Activated CD4-positive, alpha-beta memory T cell treated with anti-CD3 and anti-CD28 coated beads for 36 hours (primary cell): Measurements from ENCODE around the gene IGIP. TPM values are rescaled to one million over a fixed set of nuclear protein-coding genes. Genes with fewer than 3 reads are reported as not detected.

Experiments
- CTCF ChIA-PET: fragments of 350-600 bp; sonication (Branson Sonifier 250); formaldehyde crosslinking; loops from one replicate; lab custom pipeline; 2021; ENCODE audit warnings: antibody characterized with exemption, inconsistent platforms; lab: Charles Lee
- POLR2A ChIA-PET: fragments of 350-600 bp; sonication (Branson Sonifier 250); formaldehyde crosslinking; loops from one replicate; lab custom pipeline; 2021; ENCODE audit warnings: antibody characterized with exemption; lab: Charles Lee
- DNase-seq: peaks from one replicate; pipeline ENCODE4 v3.0.0-alpha.2; 2020
- H3K27ac Mint-ChIP-seq: one replicate; pipeline ENCODE4 v1.8.0; 2021; ENCODE audit warnings: mixed read lengths
- H3K27me3 Mint-ChIP-seq: one replicate; pipeline ENCODE4 v1.8.0; 2021; ENCODE audit warnings: mixed read lengths
- H3K36me3 Mint-ChIP-seq: one replicate; pipeline ENCODE4 v1.8.0; 2021; ENCODE audit warnings: mixed read lengths
- H3K4me1 Mint-ChIP-seq: one replicate; pipeline ENCODE4 v1.8.0; 2021; ENCODE audit warnings: low read depth, mixed read lengths
- H3K4me3 Mint-ChIP-seq: one replicate; pipeline ENCODE4 v1.8.0; 2021; ENCODE audit warnings: mild to moderate bottlenecking, mixed read lengths
- H3K9me3 Mint-ChIP-seq: one replicate; pipeline ENCODE4 v1.8.0; 2021; ENCODE audit warnings: mixed read lengths
- intact Hi-C: fragments of 100-400 bp; cut with micrococcal nuclease; formaldehyde crosslinking; loops from one replicate; pipeline ENCODE4 v1.15.1; 2023
- total RNA-seq, 2 experiments: library from RNA; stranded (reverse); gene quantifications; one replicate each; pipeline ENCODE4 v1.2.3, GENCODE V29; 2021

Gene IGIP
- total RNA-seq, 2 experiments from 2014 or later, result 2.2 to 2.3 TPM

DNA sequence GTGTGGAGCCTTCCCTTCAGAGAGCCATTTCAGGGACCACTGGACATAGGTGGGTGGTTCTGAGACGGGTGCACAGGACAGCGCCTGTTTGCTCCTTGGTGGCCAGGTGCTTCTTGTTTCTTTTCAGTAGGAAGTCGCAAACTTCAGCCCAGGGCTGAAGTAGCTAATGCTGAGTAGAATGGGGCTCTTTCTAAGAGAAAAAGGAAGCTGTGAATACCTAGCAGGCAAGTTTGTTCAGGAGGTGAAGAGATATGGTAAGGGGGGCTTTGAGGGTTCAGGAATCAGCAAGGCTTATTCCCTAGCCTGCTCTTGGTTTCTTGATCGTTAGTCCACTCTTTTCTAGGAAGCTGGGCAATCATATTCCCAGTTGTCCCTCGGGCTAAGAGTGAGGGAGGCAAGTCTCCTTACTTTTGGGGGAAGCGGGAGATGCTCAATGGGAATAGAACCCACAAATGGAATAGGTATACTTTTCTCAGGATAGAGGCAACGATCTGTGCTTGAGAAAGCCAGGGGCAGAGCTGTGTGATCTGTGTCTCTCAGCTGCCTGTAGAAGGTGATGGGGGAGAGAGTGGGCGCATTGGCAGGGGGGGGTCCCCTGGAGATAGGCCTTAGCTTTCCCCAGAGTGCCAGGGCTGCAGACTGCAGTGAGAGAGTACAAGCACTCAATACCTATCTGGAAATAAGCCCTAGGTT lies 13.7 kb upstream of the IGIP start:
- CTCF ChIA-PET, result interaction anchor here (0.6 to 8.1 kb wide), 4 partner anchors 32 to 99 kb away, joined by 3 to 112 read pairs (median 4); no protein-coding TSS in a partner anchor
- no peak overlapping the region for H3K27ac Mint-ChIP-seq
- H3K4me3 Mint-ChIP-seq, result peak overlapping the region; percentile 83
- no peak for DNase-seq
- no peaks in the 10 kb centered on the region for H3K27me3 Mint-ChIP-seq
- H3K36me3 Mint-ChIP-seq, result peaks cover 8% of the 10 kb centered on the region
- intact Hi-C loops, result no loop called here
- POLR2A ChIA-PET, result no interaction called here
- H3K9me3 Mint-ChIP-seq, result no peaks in the 10 kb centered on the region
- H3K4me1 Mint-ChIP-seq, result peaks cover 58% of the 10 kb centered on the region

DNA sequence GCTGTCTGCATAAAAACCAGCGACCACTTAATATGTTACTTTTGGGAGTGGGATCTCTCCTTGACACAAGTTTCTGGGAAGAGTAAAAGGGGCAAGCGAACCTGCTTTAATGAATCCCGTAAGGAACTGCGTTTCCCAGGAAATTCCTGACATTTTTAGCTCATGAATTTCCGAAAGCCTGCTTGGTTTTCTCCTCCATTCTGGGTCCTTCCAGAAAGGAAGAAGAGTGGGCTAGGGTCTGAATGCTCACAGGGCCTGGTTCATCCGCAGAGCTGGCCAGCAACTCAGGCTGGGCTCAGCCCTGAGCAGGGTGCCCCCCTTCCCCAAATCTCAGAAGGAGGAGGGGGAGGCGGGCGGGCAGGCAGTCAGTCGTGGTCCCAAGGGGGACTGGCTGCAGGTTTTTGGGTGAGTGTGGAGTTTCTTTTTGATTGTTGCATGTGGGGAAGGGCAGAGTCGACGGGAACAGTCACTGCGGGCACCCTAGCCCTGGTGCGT lies 13.0 kb upstream of the IGIP start:
- Mint-ChIP-seq H3K27me3 (no peaks in the 10 kb centered on the region), H3K4me1 (peaks cover 62% of the 10 kb centered on the region), H3K36me3 (peaks cover 8% of the 10 kb centered on the region), H3K9me3 (no peaks in the 10 kb centered on the region), H3K4me3 (peak overlapping the region; percentile 83), H3K27ac (peak overlapping the region; percentile 89)
- ChIA-PET CTCF (interaction anchor here (0.6 to 8.1 kb wide), 5 partner anchors 11 to 100 kb away, joined by 3 to 112 read pairs (median 4); no protein-coding TSS in a partner anchor), POLR2A (no interaction called here)
- DNase-seq, result no peak
- intact Hi-C loops, result no loop called here

DNA sequence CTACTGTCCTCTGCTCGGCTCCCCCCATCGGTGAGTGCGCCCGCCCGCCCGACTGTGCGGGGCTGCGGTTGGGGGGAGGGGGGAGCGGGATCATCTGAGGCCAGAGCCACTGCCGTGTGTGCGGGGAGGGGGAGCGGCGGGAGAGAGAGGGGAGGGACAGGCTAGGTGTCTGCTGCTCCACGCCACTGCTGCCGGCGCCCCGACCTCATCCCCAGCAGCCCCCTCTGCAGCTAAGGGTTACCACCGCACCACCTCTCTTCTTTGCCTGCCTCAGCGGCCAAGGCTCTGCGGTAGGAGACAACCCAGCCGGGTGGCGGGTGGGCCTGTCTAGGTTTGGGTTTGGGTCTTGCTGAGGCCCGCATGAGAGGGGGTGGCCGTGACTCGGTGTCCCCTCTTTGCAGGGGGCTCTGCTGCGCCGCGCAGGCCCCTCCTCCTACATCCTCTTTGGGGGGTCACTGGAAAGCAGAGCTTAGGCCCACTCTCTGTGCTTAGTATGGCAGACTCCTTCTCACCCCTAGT lies 12.5 kb upstream of the IGIP start:
- peak; percentile 43 for DNase-seq
- intact Hi-C loops, result no loop called here
- Mint-ChIP-seq H3K27me3 (no peaks in the 10 kb centered on the region), H3K4me3 (peak overlapping the region; percentile 83), H3K9me3 (no peaks in the 10 kb centered on the region), H3K36me3 (peaks cover 8% of the 10 kb centered on the region), H3K4me1 (peaks cover 66% of the 10 kb centered on the region), H3K27ac (peak overlapping the region; percentile 89)
- POLR2A ChIA-PET, result interaction anchor here (0.9 kb wide), 1 partner anchor 40 kb away, joined by 3 read pairs; no protein-coding TSS in a partner anchor
- CTCF ChIA-PET, result interaction anchor here (1.2 to 8.1 kb wide), 3 partner anchors 11 to 39 kb away, joined by 4 to 112 read pairs (median 8); no protein-coding TSS in a partner anchor

DNA sequence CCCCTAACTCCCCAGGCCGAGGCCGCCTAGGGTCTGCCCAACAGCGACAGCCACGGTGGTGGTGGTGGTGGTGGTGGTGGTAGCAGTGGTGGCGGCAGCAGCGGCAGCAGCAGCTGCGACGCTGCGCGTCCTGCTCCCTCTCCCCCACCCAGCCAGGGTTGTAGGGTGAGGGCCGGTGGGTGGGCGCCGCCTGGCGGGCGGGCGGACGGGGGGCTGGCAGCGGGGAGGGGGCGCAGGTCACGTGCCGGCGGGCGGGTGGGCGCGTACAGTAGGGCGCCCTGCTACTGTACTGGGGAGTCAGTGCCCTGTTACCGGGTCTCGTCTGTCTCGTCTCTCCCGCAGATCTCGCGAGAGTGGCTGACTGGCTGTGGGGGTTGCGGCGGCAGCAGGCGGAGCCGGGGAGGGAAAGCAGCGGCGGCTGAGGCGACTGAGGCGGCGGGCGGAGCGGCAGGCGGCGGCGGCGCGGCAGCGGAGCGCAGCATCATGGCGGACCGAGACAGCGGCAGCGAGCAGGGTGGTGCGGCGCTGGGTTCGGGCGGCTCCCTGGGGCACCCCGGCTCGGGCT lies 12.0 kb upstream of the IGIP start, which contains the start of gene PURA:
Gene PURA, plus strand, starts transcription at position 411 of the 565 bp plus-strand sequence. Its CDS starts 73 bp downstream, at position 484.
- Mint-ChIP-seq H3K27ac (peak within 1 kb of the TSS; percentile 89), H3K36me3 (peaks cover 5% of the 10 kb centered on the region), H3K27me3 (no peaks in the 10 kb centered on the region), H3K4me3 (peak within 1 kb of the TSS; percentile 83), H3K4me1 (peaks cover 68% of the 10 kb centered on the region), H3K9me3 (no peaks in the 10 kb centered on the region)
- ChIA-PET POLR2A (interaction anchor here (0.9 to 1.0 kb wide), 2 partner anchors 7 to 41 kb away, joined by 3 read pairs; no protein-coding TSS in a partner anchor), CTCF (interaction anchor here (1.4 to 8.1 kb wide), 3 partner anchors 10 to 41 kb away, joined by 5 to 112 read pairs (median 8); no protein-coding TSS in a partner anchor)
- intact Hi-C loops, result no loop called here
- DNase-seq, result peak; percentile 97

DNA sequence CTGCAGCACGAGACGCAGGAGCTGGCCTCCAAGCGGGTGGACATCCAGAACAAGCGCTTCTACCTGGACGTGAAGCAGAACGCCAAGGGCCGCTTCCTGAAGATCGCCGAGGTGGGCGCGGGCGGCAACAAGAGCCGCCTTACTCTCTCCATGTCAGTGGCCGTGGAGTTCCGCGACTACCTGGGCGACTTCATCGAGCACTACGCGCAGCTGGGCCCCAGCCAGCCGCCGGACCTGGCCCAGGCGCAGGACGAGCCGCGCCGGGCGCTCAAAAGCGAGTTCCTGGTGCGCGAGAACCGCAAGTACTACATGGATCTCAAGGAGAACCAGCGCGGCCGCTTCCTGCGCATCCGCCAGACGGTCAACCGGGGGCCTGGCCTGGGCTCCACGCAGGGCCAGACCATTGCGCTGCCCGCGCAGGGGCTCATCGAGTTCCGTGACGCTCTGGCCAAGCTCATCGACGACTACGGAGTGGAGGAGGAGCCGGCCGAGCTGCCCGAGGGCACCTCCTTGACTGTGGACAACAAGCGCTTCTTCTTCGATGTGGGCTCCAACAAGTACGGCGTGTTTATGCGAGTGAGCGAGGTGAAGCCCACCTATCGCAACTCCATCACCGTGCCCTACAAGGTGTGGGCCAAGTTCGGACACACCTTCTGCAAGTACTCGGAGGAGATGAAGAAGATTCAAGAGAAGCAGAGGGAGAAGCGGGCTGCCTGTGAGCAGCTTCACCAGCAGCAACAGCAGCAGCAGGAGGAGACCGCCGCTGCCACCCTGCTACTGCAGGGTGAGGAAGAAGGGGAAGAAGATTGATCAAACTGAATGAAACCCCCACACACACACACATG lies 11.2 kb upstream of the IGIP start:
- peak overlapping the region; percentile 68 for H3K27ac Mint-ChIP-seq
- CTCF ChIA-PET, result interaction anchor here (0.6 to 8.1 kb wide), 5 partner anchors 9 to 42 kb away, joined by 3 to 112 read pairs (median 6); no protein-coding TSS in a partner anchor
- peak overlapping the region; percentile 83 for H3K4me3 Mint-ChIP-seq
- POLR2A ChIA-PET, result interaction anchor here (0.6 to 1.0 kb wide), 3 partner anchors 8 to 42 kb away, joined by 3 to 5 read pairs (median 3); no protein-coding TSS in a partner anchor
- peaks cover 61% of the 10 kb centered on the region for H3K4me1 Mint-ChIP-seq
- no peaks in the 10 kb centered on the region for H3K9me3 Mint-ChIP-seq
- DNase-seq, result peak; percentile 55
- H3K27me3 Mint-ChIP-seq, result no peaks in the 10 kb centered on the region
- intact Hi-C loops, result loop anchor here (1.0 kb wide), 2 partner anchors 7 to 9 kb away; no protein-coding TSS in a partner anchor
- H3K36me3 Mint-ChIP-seq, result peaks cover 5% of the 10 kb centered on the region

DNA sequence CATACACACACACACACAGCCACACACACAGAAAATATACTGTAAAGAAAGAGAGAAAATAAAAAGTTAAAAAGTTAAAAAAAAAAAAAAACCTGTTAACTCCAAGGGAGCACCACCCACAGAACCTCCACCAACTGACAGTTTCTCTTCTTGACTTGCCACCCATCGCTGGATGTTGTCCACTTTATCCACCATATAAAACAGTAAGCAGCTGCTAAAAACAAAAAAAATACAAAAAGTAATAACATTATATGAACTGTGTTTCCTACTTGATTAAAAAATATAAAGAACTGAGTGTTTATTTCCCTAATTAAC lies 10.6 kb upstream of the IGIP start:
- intact Hi-C loops, result loop anchor here (1.0 kb wide), 2 partner anchors 8 kb away; no protein-coding TSS in a partner anchor
- CTCF ChIA-PET, result interaction anchor here (0.6 to 8.1 kb wide), 6 partner anchors 9 to 45 kb away, joined by 3 to 112 read pairs (median 6); no protein-coding TSS in a partner anchor
- H3K27ac Mint-ChIP-seq, result peak overlapping the region; percentile 68
- peak overlapping the region; percentile 83 for H3K4me3 Mint-ChIP-seq
- DNase-seq, result no peak
- peaks cover 5% of the 10 kb centered on the region for H3K36me3 Mint-ChIP-seq
- POLR2A ChIA-PET, result interaction anchor here (0.6 kb wide), 2 partner anchors 30 to 551 kb away, joined by 4 to 5 read pairs; no protein-coding TSS in a partner anchor
- H3K9me3 Mint-ChIP-seq, result no peaks in the 10 kb centered on the region
- no peaks in the 10 kb centered on the region for H3K27me3 Mint-ChIP-seq
- peaks cover 58% of the 10 kb centered on the region for H3K4me1 Mint-ChIP-seq

DNA sequence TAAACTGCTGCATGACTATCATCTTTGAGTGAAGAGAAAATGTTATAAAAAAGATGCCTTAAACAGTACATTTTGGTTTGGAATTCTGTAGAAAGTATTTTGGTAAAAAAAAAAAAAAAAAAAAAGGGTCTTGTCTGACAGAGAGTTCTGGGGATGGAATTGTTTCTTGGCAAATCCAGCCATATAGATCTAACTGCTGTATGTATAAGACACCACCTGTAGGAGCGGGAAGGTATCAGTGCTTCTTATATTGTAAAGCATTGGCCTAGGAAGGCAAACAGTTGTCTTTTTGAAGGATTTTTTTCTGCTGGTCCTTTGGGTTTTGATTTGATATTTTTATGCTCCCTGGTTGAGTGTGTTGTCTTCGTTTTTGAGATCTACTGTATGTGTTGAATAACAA lies 9.0 kb upstream of the IGIP start:
- Mint-ChIP-seq H3K27ac (no peak overlapping the region), H3K27me3 (no peaks in the 10 kb centered on the region), H3K36me3 (peaks cover 5% of the 10 kb centered on the region), H3K4me1 (peaks cover 56% of the 10 kb centered on the region), H3K4me3 (no peak overlapping the region), H3K9me3 (no peaks in the 10 kb centered on the region)
- intact Hi-C loops, result loop anchor here (1.0 to 2.0 kb wide), 3 partner anchors 16 to 44 kb away; no protein-coding TSS in a partner anchor
- ChIA-PET CTCF (interaction anchor here (0.6 to 8.1 kb wide), 7 partner anchors 17 to 236 kb away, joined by 3 to 112 read pairs (median 3); no protein-coding TSS in a partner anchor), POLR2A (interaction anchor here (1.0 kb wide), 2 partner anchors 9 to 17 kb away, joined by 3 to 6 read pairs; no protein-coding TSS in a partner anchor)
- DNase-seq, result no peak

DNA sequence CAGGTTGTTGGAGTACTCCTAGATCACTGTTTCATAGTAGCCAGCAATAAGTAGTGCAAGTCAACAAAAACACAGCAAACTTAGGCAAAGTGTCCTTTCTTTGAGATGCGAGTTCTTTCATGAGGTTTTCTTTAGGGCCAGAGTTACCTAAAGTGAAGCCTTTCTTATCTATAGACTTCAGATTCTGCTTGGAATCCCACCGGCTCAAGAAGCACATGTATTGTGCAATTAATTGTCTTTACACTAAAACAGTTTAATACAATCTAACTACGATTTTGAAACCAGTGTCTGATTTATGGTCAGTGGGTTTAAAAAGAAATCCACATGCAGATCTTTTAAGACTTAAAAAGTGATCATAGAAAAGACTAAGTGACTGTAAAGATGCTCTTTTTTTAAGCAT lies 8.2 kb upstream of the IGIP start:
- intact Hi-C loops, result loop anchor here (2.0 kb wide), 2 partner anchors 15 to 45 kb away; no protein-coding TSS in a partner anchor
- Mint-ChIP-seq H3K36me3 (peaks cover 5% of the 10 kb centered on the region), H3K27me3 (no peaks in the 10 kb centered on the region), H3K27ac (no peak overlapping the region), H3K4me3 (no peak overlapping the region), H3K9me3 (no peaks in the 10 kb centered on the region), H3K4me1 (peaks cover 54% of the 10 kb centered on the region)
- no peak for DNase-seq
- ChIA-PET CTCF (interaction anchor here (0.8 to 8.1 kb wide), 4 partner anchors 17 to 27 kb away, joined by 3 to 112 read pairs (median 4); no protein-coding TSS in a partner anchor), POLR2A (interaction anchor here (1.0 kb wide), 1 partner anchor 17 kb away, joined by 3 read pairs; no protein-coding TSS in a partner anchor)

DNA sequence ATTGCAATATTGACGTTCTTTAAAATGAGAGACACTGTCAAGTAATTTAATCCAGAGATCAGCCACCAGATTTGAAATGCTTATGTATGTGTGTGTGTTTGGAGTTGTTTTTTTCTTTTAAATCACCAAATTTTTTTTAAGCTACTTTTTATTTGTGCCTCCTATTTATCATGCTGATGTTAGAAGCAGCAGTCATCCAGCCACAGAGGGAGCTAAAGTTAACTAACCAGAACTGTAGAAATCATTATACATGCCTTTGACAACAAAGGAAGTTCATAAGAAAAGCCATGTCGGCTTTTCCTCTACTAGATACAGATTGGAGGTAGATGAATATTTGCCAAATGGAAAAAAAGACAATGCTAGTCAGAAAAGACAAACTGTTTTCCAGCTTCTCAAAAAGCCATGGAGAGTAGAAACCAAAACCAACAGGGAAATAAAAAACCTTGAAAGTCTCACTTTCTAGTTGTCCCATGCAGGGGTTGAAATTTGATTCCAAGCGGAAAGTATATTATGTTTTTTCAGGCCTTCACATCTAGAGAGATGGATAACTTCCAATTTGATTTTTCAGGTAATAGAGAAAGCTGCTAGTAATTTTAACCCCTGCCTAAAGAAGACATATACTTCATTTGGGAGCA lies 7.3 kb upstream of the IGIP start:
- DNase-seq, result no peak
- H3K9me3 Mint-ChIP-seq, result no peaks in the 10 kb centered on the region
- intact Hi-C loops, result no loop called here
- peaks cover 5% of the 10 kb centered on the region for H3K36me3 Mint-ChIP-seq
- POLR2A ChIA-PET, result no interaction called here
- no peaks in the 10 kb centered on the region for H3K27me3 Mint-ChIP-seq
- H3K4me1 Mint-ChIP-seq, result peaks cover 50% of the 10 kb centered on the region
- no peak overlapping the region for H3K4me3 Mint-ChIP-seq
- H3K27ac Mint-ChIP-seq, result no peak overlapping the region
- CTCF ChIA-PET, result interaction anchor here (0.5 to 8.1 kb wide), 4 partner anchors 9 to 927 kb away, joined by 3 to 112 read pairs (median 4); no protein-coding TSS in a partner anchor

DNA sequence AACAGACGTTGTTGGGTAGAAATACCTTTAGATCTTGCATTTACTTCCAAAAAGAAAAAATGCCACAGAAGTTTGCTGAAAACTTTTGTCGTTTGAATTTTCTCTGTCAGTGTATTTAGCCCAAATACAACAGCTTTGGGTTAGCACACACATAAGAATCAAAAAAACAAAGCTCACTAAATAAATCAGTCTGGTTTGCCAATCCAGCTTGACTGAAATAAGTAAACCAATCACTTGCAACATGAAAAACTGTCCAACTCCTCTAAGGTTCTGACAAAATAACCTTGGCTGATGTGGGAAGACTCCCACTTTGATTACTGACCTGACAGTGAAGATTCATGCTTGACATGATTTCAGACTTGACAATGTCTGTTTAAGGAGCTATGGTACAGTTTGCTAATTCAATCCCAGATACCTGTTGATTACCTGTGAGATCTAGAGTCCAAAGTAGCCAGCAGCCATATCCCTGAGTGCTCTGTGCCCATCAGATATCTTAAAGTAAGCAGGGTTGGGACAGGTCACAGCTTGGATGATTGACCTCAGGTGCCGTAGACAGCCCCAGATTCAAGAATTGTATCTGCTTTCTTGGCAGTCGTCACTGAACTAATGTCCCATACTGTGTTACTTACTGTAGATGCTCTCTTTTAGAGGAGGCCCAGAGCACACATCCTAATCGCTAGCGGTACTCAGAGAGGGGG lies 727 bp downstream of the IGIP start:
- Mint-ChIP-seq H3K27ac (no peak overlapping the region), H3K36me3 (no peaks in the 10 kb centered on the region), H3K4me1 (peaks cover 37% of the 10 kb centered on the region), H3K27me3 (no peaks in the 10 kb centered on the region), H3K9me3 (no peaks in the 10 kb centered on the region), H3K4me3 (no peak overlapping the region)
- ChIA-PET POLR2A (no interaction called here), CTCF (interaction anchor here (1.0 to 2.5 kb wide), 2 partner anchors 18 to 53 kb away, joined by 4 to 11 read pairs; no protein-coding TSS in a partner anchor)
- intact Hi-C loops, result no loop called here
- no peak for DNase-seq
